H9 (cell line): Measurements from ENCODE around the gene MYEF2. TPM values are rescaled to one million over a fixed set of nuclear protein-coding genes. Genes with fewer than 3 reads are reported as not detected.

Experiments used
- DNase-seq: peaks from one replicate; pipeline ENCODE4 v3.0.0-alpha.2; 2017
- H2AFZ ChIP-seq: one replicate; pipeline ENCODE4 v1.6.1; 2013; ENCODE audit warnings: mild to moderate bottlenecking, low read length, control low read depth, moderate library complexity
- H2AK5ac ChIP-seq: 2 replicates; pipeline ENCODE4 v1.6.1; 2013; ENCODE audit warnings: low read length, control low read depth, mixed read lengths; ENCODE audit not compliant: insufficient read length
- H2BK120ac ChIP-seq: one replicate; pipeline ENCODE4 v1.6.1; 2013; ENCODE audit warnings: low read depth, mild to moderate bottlenecking, low read length, control low read depth, inconsistent platforms; ENCODE audit not compliant: poor library complexity, severe bottlenecking
- H2BK12ac ChIP-seq: 2 replicates; pipeline ENCODE4 v1.6.1; 2013; ENCODE audit warnings: low read length, control low read depth, mixed read lengths, low read depth; ENCODE audit not compliant: insufficient read length
- H2BK15ac ChIP-seq: 2 replicates; pipeline ENCODE4 v1.6.1; 2013; ENCODE audit warnings: low read depth, low read length, control low read depth
- H2BK20ac ChIP-seq: one replicate; pipeline ENCODE4 v1.6.1; 2013; ENCODE audit warnings: low read depth, mild to moderate bottlenecking, low read length, control low read depth, inconsistent platforms; ENCODE audit not compliant: poor library complexity, severe bottlenecking
- H2BK5ac ChIP-seq: 2 replicates; pipeline ENCODE4 v1.6.1; 2013; ENCODE audit warnings: low read length, control low read depth, mixed read lengths; ENCODE audit not compliant: insufficient read length
- H3K14ac ChIP-seq: 2 replicates; pipeline ENCODE4 v1.6.1; 2013; ENCODE audit warnings: low read length, control low read depth; ENCODE audit not compliant: insufficient read depth
- H3K18ac ChIP-seq: 2 replicates; pipeline ENCODE4 v1.6.1; 2013; ENCODE audit warnings: low read depth, mild to moderate bottlenecking, mixed read lengths, low read length, control low read depth; ENCODE audit not compliant: insufficient read length
- H3K23ac ChIP-seq: 2 replicates; pipeline ENCODE4 v1.6.1; 2013; ENCODE audit warnings: low read length, control low read depth, mixed read lengths, low read depth; ENCODE audit not compliant: insufficient read length
- H3K23me2 ChIP-seq: 2 replicates; pipeline ENCODE4 v1.6.1; 2013; ENCODE audit warnings: low read depth, mild to moderate bottlenecking, mixed read lengths, low read length, control low read depth; ENCODE audit not compliant: insufficient read length, poor library complexity, severe bottlenecking
- H3K27ac ChIP-seq: 2 replicates; pipeline ENCODE4 v1.5.1; 2013; ENCODE audit warnings: low read length, control low read depth, mixed read lengths, low read depth; ENCODE audit not compliant: insufficient read length
- H3K27me3 ChIP-seq: 2 replicates; pipeline ENCODE4 v1.6.1; 2013; ENCODE audit warnings: low read length, control low read depth, inconsistent platforms; ENCODE audit not compliant: insufficient read depth
- H3K4ac ChIP-seq: 2 replicates; pipeline ENCODE4 v1.6.1; 2013; ENCODE audit warnings: low read depth, mild to moderate bottlenecking, control low read depth, inconsistent platforms, low read length, moderate library complexity
- H3K4me1 ChIP-seq: 2 replicates; pipeline ENCODE4 v1.6.1; 2013; ENCODE audit warnings: low read length, control low read depth, inconsistent platforms; ENCODE audit not compliant: insufficient read depth
- H3K4me2 ChIP-seq: 2 replicates; pipeline ENCODE4 v1.6.1; 2013; ENCODE audit warnings: low read length, control low read depth, mixed read lengths; ENCODE audit not compliant: insufficient read length, insufficient read depth
- H3K56ac ChIP-seq: 2 replicates; pipeline ENCODE4 v1.6.1; 2013; ENCODE audit warnings: low read depth, mild to moderate bottlenecking, mixed read lengths, low read length, control low read depth; ENCODE audit not compliant: insufficient read length
- H3K79me1 ChIP-seq: 2 replicates; pipeline ENCODE4 v1.6.1; 2013; ENCODE audit warnings: low read depth, mild to moderate bottlenecking, moderate library complexity, low read length, control low read depth, inconsistent platforms; ENCODE audit not compliant: insufficient read depth, poor library complexity, severe bottlenecking
- H3K79me2 ChIP-seq: 2 replicates; pipeline ENCODE4 v1.6.1; 2013; ENCODE audit warnings: low read length, control low read depth, inconsistent platforms; ENCODE audit not compliant: insufficient read depth
- H3K9ac ChIP-seq: 2 replicates; pipeline ENCODE4 v1.6.1; 2013; ENCODE audit warnings: low read length, control low read depth, mixed read lengths; ENCODE audit not compliant: insufficient read length; ENCODE audit errors: extremely low read depth
- H3K9me3 ChIP-seq: one replicate; pipeline ENCODE4 v1.6.1; 2013; ENCODE audit warnings: low read depth, low read length, inconsistent platforms; ENCODE audit not compliant: control insufficient read depth
- H3T11ph ChIP-seq: one replicate; pipeline ENCODE4 v1.6.1; 2013; ENCODE audit warnings: mild to moderate bottlenecking, low read length, control low read depth, inconsistent platforms
- H4K20me1 ChIP-seq: one replicate; pipeline ENCODE4 v1.6.1; 2013; ENCODE audit not compliant: control insufficient read depth, insufficient read length, insufficient read depth
- H4K5ac ChIP-seq: 2 replicates; pipeline ENCODE4 v1.6.1; 2013; ENCODE audit warnings: low read depth, mild to moderate bottlenecking, mixed read lengths, low read length, control low read depth; ENCODE audit not compliant: insufficient read length
- H4K8ac ChIP-seq: replicated peaks from 2 replicates; pipeline ENCODE4 v1.6.1; 2013; ENCODE audit warnings: low read length, control low read depth, mixed read lengths, low read depth; ENCODE audit not compliant: insufficient read length
- H4K91ac ChIP-seq: 2 replicates; pipeline ENCODE4 v1.6.1; 2013; ENCODE audit warnings: low read depth, mild to moderate bottlenecking, moderate library complexity, mixed read lengths, low read length, control low read depth; ENCODE audit not compliant: insufficient read length
- H3K27ac Mint-ChIP-seq, 3 experiments: 2 replicates in 2 of 3; 3 replicates in 1 of 3; pipeline ENCODE4 v1.8.0; 2020 to 2021; ENCODE audit warnings: mixed read lengths in 3 of 3, mild to moderate bottlenecking in 1 of 3, moderate library complexity in 1 of 3
- H3K27me3 Mint-ChIP-seq: 2 replicates; pipeline ENCODE4 v1.8.0; 2021; ENCODE audit warnings: low read depth, mild to moderate bottlenecking, moderate library complexity, mixed read lengths
- H3K36me3 Mint-ChIP-seq, 3 experiments: 2 replicates in 2 of 3; 3 replicates in 1 of 3; pipeline ENCODE4 v1.8.0; 2020 to 2021; ENCODE audit warnings: low read depth in 3 of 3, mixed read lengths in 3 of 3; ENCODE audit not compliant: insufficient read depth in 1 of 3
- H3K4me1 Mint-ChIP-seq, 2 experiments: 2 replicates each; pipeline ENCODE4 v1.8.0; 2020; ENCODE audit warnings: mixed read lengths in 2 of 2
- H3K4me3 Mint-ChIP-seq, 2 experiments: 2 replicates in 1 of 2; 3 replicates in 1 of 2; pipeline ENCODE4 v1.8.0; 2020 to 2021; ENCODE audit warnings: mild to moderate bottlenecking in 2 of 2, mixed read lengths in 2 of 2, moderate library complexity in 1 of 2
- H3K9me3 Mint-ChIP-seq, 2 experiments: 2 replicates in 1 of 2; 3 replicates in 1 of 2; pipeline ENCODE4 v1.8.0; 2020; ENCODE audit warnings: mild to moderate bottlenecking in 2 of 2, mixed read lengths in 2 of 2, moderate library complexity in 1 of 2
- WGBS: extraction: QIAGEN DNeasy Blood & Tissue Kit; methylation state at CpG from one replicate; pipeline ENCODE4 v1.1.7; 2013; ENCODE audit warnings: missing lambda C conversion rate, low lambda C conversion rate, mixed read lengths; ENCODE audit not compliant: insufficient read length; ENCODE audit errors: extremely low coverage; 5-methylcytosine and 5-hydroxymethylcytosine counted together
- total RNA-seq: library from RNA; stranded (reverse); gene quantifications from 2 replicates; pipeline ENCODE4 v1.2.1, GENCODE V29; 2021
- TF ChIP-seq, protein P1 (sequence below): fragments of 200-600 bp; sonication (generic); conservative IDR thresholded peaks from 3 replicates; pipeline ENCODE4 v1.8.0; 2021; ENCODE audit warnings: antibody characterized with exemption, mild to moderate bottlenecking

The MYEF2 gene
- total RNA-seq, 1 experiment from 2014 or later: 85.2 TPM

DNA sequence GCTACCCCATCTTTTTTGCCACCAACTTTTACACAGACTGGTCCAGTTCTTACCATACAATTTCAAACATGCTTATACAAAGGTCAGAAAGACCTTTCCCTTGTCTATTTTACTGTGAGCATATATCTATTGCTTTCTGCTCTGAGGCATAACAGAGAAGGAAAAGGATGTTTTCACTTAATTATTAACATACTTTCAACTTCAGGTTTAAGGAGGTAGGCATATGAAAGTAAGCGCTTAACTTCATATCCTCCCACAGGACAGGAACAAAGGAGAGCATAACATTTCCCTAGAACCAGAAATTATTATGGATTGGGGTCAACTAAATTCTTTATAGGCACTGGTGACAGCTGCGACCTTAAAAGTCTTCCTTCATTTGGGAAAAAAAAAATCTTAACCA lies 1.1 kb downstream of the MYEF2 start:
- no peak overlapping the region for H3K27ac ChIP-seq

More for the DNA sequence above, 1.1 kb downstream of the MYEF2 start:
- no peak overlapping the region for H2BK12ac ChIP-seq
- H3K4ac ChIP-seq: no peak overlapping the region
- Mint-ChIP-seq H3K9me3 (no peaks in the 10 kb centered on the region), H3K27me3 (no peaks in the 10 kb centered on the region), H3K36me3 (peaks cover 0 to 5% (median 0%) of the 10 kb centered on the region in 3 experiments; a peak in 4 of 7 replicates), H3K4me1 (peaks cover 62 to 66% of the 10 kb centered on the region in 2 experiments), H3K27ac (peak overlapping the region in 2 of 3 experiments; percentile 97; a peak in 3 of 7 replicates), H3K4me3 (peak overlapping the region; percentile 90 to 95)
- H2BK120ac ChIP-seq: no peak overlapping the region
- H2AK5ac ChIP-seq: no peak overlapping the region
- no peaks in the 10 kb centered on the region for H3K79me1 ChIP-seq
- no peaks in the 10 kb centered on the region for H3K27me3 ChIP-seq
- H4K5ac ChIP-seq: no peak overlapping the region
- peak overlapping the region; percentile 56 for H3K9ac ChIP-seq
- H3K4me1 ChIP-seq: peaks cover 2% of the 10 kb centered on the region; the same call in 1 of the 2 replicates
- H3T11ph ChIP-seq: no peak overlapping the region
- H3K23me2 ChIP-seq: no peaks in the 10 kb centered on the region
- H4K91ac ChIP-seq: no peak overlapping the region
- H3K4me2 ChIP-seq: peak overlapping the region; percentile 85
- no peak overlapping the region for H2BK5ac ChIP-seq
- H2BK15ac ChIP-seq: no peak overlapping the region
- H2BK20ac ChIP-seq: no peak overlapping the region
- no peak overlapping the region for H3K23ac ChIP-seq
- no peak overlapping the region for H3K56ac ChIP-seq
- H3K79me2 ChIP-seq: peaks cover 28% of the 10 kb centered on the region; the same call in 1 of the 2 replicates
- no peak for DNase-seq
- no peak overlapping the region for H2AFZ ChIP-seq
- WGBS: no CpG with 5 or more reads among the region's 2 CpGs
- TF ChIP-seq, protein P1, sequence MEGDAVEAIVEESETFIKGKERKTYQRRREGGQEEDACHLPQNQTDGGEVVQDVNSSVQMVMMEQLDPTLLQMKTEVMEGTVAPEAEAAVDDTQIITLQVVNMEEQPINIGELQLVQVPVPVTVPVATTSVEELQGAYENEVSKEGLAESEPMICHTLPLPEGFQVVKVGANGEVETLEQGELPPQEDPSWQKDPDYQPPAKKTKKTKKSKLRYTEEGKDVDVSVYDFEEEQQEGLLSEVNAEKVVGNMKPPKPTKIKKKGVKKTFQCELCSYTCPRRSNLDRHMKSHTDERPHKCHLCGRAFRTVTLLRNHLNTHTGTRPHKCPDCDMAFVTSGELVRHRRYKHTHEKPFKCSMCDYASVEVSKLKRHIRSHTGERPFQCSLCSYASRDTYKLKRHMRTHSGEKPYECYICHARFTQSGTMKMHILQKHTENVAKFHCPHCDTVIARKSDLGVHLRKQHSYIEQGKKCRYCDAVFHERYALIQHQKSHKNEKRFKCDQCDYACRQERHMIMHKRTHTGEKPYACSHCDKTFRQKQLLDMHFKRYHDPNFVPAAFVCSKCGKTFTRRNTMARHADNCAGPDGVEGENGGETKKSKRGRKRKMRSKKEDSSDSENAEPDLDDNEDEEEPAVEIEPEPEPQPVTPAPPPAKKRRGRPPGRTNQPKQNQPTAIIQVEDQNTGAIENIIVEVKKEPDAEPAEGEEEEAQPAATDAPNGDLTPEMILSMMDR: no peak
- H3K14ac ChIP-seq: no peak overlapping the region
- H4K8ac ChIP-seq: no peak overlapping the region
- no peaks in the 10 kb centered on the region for H4K20me1 ChIP-seq
- no peaks in the 10 kb centered on the region for H3K9me3 ChIP-seq
- no peak overlapping the region for H3K18ac ChIP-seq
